Epidermal melanocyte (primary cell): ENCODE results near the gene COMMD3.

Source experiments
- DNase-seq: peaks from one replicate; pipeline ENCODE4 v3.0.0; 2011; ENCODE audit warnings: low spot score; ENCODE audit not compliant: insufficient read length

The COMMD3 gene

DNA sequence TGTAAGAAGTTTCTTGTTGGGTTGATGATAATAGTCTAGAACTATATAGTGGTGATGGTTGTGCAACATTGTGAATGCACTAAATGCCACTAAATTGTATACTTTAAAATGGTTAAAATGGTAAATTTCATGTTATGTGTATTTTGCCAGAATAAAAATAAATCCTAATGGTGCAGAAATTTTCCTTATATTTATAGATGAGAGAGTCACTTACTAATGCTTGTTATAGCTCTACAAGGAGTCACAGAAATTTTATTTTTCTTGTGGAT, 50.2 kb downstream of the COMMD3 start:
- no peak for DNase-seq

DNA sequence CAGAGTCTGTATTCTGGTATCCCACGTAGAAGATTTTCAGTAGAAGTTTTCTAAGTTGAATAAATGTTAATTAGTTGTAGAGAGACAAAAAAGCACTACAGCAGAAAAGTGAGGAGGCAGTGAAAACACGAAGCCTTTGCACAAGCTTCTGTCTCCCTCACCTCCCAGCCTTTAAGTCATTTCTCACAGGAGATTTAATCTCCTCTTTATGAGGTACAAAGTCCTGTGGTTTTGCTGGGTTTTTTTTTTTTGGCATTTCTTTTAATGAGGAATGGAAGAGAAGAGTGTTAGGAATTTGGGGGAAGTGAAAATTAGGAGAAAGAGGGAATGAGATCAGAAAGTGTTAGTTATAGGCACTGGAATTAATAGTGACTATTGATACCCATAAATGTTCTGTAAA, 50.6 kb downstream of the COMMD3 start:
- no peak for DNase-seq

DNA sequence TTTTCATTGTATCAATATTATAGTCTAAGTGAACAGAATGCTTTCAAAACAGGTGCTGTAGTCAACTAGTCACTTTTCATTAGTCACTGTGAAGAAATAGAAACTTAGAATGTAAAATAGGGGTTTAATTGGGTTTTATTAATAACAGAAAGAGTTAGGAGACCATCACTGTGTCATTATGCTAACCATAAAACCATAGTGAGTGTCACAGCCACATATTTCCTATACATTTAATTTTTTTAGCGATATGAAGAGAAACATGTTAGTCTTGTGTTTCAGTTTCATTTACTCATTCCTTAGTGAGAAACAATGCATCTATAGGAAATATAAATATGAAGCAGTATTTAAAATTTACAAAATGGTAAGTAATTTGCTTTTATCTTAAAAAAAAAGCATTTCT, 51.3 kb downstream of the COMMD3 start:
- DNase-seq: no peak

DNA sequence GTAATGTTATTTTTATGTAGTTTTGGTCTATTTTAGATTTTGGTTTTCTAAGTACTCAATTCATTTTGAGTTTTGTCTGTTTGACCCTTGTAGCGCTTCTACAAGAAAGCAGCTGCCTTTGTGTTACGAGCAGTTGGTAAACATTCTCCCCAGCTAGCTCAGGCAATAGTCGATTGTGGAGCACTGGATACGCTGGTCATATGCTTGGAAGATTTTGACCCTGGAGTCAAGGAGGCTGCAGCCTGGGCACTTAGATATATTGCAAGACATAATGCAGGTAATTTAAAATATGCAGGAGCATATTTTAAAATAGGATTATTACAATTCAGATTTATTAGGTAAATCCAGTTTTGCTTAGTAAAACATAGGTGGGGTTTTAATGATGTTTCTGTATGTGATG, 52.2 kb downstream of the COMMD3 start:
- DNase-seq: no peak

DNA sequence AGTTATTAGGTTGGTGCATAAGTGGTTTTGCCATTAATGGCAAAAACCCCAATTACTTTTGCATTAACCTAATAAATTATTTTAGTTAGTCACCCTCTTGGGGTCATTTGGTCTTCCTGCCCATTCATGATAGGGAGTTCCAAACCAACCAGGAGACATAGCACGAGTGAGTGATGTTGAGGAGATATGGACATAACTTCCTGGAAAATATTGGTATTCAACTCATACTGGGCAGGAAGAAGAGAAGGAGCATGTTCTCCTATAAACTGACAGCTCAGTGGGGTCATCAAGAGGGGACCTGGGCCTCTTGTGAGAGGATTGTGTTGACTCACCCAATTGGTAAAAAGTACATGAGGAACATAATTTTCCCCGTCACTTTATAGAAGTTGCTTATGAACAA, 52.8 kb downstream of the COMMD3 start:
- DNase-seq: no peak

DNA sequence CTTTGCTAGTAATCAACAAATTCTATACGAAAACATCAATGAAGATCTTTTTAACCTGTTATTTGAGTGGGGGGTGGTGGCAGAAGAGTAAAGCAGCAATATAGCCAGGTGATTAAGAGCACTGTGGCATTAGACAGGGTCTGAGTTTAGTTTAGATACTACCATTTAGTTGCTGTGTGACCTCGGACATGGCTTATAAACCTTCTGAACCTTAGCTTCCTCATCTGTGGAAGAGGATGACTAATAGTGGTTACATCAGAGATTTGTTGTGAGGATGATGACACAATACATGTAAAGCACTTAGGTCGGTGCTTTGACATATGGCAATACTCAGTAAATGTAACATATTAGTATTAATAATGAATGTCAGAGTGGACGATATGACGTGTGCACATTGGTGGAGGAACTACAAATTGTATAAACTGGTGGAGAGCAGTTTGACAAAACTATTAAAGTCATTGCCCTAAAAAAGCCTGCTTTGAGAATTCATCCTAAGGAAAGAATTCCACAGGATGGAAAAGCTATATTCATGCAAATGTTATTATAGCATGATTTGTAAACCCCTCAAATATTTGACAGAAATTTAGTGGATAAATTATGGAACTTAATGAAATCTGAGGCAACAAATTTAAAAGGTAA, 53.4 kb downstream of the COMMD3 start:
- no peak for DNase-seq
